Activated CD4-positive, alpha-beta T cell treated with anti-CD3 and anti-CD28 coated beads, Interleukin-10, Interleukin-2, amounts not matched to agents 100 ng/mL and 50 ng/mL, durations not matched to agents 16 hours and 8 hours (primary cell): Measurements from ENCODE around the gene GNB1.
A peak's percentile ranks its signal among the peaks of the same experiment; 100 is the strongest.

Experiments used
- DNase-seq: peaks from one replicate; pipeline ENCODE4 v3.0.0-alpha.2; 2020

Gene GNB1

GRCh38 chr1:1815606-1816281 is 75.1 kb downstream of the GNB1 start:
- no peak for DNase-seq

DNA sequence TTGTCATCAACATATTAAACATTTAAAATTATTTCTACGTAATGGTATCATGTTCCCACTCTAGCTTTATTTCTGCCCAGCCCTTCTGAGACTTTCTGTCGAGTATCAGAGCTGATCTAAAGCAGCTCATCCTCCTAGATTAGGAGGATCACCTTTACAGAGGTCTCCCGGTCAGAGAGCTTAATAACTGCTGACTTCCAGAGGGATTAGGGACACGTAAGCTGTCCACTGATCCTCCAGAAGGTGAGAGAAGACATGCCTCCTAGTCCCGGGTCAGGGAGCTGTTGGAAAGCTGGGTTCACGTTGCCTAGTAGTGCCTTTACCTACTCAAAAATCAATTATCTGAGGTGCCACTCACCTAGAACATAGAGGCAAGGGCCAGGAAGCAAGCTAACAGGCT is 81.4 kb downstream of the GNB1 start:
- DNase-seq: no peak

DNA sequence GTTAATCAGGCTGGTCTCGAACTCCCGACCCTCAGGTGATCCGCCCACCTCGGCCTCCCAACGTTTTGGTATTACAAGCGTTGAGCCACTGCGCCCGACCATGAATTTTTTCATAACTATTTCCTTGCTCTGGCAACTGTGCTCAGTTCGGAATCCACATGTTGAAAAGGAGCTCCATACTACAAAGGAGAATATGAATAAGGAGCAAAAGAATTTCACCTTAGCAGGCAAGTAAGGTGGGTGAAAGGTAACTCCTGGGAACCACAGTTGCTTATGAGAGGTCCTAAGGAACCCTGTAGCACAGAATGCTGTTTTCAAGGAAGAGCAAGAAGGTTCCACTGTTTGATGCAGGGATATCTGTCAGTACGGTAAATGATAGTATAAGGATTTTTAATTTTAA is 82.7 kb downstream of the GNB1 start:
- DNase-seq: no peak

DNA sequence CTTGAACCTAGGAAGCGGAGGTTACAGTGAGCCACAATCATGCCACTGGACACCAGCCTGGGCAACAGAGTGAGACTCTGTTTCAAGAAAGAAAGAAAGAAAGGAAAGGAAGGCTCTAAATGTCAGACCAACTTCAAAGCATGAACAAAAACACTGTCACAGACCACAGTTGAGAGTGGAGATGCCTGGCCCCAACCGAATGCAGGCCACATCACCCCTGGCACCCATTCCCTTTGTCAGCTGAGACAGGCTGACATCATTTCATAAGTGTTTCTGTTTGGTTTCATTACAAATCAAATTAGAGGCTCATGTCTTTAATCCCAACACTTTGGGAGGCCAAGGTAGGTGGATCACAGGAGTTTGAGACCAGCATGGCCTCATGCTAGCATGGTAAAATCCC is 84.0 kb downstream of the GNB1 start:
- no peak for DNase-seq

- DNase-seq: no peak
These were observed 86.6 kb downstream of the GNB1 start for GRCh38 chr1:1804301-1804700.

- no peak for DNase-seq
These were observed 88.0 kb downstream of the GNB1 start for GRCh38 chr1:1802871-1803270.

GRCh38 chr1:1799716-1800115 is 91.2 kb downstream of the GNB1 start:
- DNase-seq: no peak

DNA sequence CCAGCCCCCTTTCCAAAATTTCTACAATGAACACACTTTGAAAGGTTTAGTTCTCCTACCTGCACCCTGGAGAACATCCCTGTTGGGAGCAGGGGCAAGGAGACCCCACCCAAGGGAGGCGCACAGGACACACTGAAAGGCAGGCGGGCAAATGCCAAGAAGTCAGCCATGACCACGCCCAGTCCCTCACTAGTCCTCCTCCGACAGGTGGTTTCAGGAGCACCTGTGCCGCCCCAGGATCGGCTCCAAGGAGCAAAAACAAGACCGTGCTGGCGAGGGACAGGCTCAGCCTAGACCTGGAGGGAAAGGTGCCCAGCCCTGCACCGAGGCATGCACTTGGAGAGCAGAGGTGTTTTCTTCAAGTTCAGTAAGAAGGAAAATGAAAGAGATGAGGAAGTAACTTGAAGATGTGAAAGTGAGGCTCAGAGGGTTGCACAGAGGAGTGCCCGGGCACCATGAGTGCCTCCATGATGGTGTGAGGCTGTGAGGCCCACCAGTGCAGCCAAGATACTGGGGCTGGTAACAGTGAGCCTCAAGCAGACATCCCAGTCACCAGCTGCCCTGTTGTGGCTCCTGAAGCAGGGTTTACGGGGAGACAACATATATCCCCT is 93.1 kb downstream of the GNB1 start:
- DNase-seq: no peak

DNA sequence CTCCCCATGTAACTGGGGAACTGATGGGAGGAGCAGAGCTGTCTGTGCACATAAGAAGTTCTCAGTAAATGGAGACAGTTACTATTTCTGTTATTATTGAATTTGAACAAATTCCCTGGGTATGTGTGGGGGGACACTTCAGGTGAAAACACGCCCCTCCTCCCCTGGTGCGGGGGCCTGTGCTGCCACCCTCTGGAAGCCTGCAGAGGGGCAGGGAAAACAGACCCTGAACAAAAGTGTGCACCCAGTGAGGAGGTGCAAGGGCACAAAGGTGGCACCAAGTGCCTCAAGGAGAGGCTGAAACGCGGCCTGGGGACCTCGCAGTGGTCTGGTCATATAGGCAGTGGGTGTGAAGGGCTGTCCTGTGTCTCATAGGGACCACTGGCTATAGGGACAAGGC is 94.4 kb downstream of the GNB1 start:
- no peak for DNase-seq

- no peak for DNase-seq
These were observed 95.9 kb downstream of the GNB1 start for GRCh38 chr1:1794999-1795398.

DNA sequence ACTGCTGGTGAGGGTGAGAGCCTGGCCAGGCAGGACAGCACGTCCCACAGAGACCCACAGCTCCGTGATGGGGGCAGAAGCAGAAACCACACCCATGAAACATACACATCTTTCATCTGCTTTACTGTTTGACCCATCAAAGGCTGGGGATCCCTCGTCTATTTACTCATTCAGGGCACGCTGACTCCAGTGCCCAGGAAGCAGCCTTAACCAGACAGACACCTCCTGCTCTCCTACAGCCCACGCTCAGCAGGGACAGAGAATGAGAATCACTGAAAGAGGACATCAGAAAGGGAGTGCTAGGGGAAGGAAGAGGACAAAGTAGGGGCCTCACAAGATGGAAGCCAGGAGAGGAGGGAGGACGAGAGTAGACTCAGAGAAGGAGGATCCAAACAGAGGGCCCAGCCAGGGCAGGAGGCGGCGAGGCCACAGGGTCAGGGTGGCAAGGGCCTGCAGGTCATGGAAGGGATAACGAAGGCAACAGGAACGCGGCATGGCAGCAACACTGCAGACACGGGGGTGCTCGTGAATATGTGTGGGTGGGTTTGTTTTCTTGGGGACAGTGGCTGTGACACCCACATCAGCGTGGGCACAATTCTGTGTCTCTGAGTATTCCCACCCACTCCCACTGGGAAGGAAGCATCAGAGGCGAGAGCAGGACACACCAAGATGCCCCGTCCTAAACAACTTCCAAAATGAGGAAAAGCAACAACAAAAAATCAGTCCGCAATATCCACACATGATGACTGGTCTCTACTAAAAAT is 97.2 kb downstream of the GNB1 start:
- DNase-seq: no peak

GRCh38 chr1:1788646-1789431 is 102.0 kb downstream of the GNB1 start:
- DNase-seq: no peak

DNA sequence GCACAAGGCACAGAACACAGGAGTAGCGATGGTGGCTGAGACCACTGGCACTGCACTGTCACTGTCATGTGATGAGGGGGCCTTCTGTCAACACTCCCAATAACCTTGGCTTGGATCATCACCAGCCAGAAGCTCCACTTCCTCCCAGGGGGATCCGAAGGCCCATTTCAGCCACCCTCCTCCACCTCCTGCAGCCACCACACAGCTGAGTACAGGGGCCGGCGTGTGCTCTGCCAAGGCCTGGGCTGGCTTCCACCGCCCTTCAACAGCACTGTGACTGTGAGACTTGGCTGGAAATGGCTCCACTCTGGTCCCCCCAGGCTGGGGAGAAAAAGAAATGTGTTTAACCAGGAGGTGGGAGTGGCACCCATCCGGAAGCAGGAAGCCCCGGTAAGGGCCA is 102.8 kb downstream of the GNB1 start:
- DNase-seq: no peak

DNA sequence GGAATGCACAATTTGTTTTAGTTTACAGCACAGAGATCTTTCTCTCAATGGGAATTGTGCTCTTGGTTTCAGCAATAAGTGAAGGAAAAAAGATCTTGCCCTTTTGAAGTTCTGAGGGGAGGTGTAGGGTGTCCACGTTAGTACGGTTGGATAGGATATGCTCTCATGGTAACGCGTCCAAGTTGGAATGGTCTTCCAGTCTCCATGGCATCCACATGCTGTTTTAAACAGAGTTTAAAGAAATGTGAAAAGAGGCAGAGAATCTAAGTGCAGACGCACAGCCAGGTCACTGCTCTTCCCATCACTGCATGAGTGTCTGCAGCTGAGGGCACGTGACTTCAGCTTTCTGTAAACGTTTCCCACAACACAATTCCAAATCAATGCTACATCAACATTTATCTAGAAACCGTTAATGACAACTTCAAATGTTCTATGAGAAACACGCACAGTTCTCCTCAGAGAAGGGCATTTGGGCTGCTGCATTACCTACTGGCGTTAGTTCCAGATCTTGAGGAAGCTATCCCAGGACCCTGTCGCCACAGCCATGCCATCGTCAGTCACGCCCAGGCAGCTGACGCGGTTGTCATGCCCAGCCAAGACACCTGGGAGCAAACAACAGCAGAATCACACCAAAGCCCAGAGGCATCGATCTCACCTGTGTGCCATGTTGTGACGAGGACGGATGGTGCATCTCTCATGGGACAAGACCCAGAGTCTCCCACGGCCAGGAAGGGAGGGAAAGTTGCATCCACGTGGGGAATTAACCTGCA is 103.9 kb downstream of the GNB1 start:
- DNase-seq: no peak

DNA sequence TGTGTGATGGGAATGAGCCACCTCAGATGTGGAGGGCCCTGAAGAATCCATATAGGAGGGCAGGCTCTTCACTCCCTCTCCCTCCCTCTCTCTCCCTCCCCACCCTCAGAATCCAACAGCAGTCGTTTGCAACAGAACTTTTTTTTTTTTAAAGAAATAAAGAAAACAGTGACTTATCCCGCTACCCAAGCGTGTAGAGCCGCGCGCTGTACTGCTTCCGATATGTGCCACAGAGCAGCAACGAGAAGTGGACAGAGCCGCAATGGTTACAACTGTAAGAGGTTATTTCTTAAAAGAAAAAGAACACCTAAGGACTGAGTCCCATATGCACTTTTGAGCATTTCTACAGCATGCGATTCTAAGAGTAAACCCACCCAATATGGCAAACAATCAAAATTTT is 105.2 kb downstream of the GNB1 start:
- DNase-seq: no peak

GRCh38 chr1:1784933-1785332 is 106.0 kb downstream of the GNB1 start:
- DNase-seq: no peak

GRCh38 chr1:1783320-1783719 is 107.6 kb downstream of the GNB1 start:
- no peak for DNase-seq

DNA sequence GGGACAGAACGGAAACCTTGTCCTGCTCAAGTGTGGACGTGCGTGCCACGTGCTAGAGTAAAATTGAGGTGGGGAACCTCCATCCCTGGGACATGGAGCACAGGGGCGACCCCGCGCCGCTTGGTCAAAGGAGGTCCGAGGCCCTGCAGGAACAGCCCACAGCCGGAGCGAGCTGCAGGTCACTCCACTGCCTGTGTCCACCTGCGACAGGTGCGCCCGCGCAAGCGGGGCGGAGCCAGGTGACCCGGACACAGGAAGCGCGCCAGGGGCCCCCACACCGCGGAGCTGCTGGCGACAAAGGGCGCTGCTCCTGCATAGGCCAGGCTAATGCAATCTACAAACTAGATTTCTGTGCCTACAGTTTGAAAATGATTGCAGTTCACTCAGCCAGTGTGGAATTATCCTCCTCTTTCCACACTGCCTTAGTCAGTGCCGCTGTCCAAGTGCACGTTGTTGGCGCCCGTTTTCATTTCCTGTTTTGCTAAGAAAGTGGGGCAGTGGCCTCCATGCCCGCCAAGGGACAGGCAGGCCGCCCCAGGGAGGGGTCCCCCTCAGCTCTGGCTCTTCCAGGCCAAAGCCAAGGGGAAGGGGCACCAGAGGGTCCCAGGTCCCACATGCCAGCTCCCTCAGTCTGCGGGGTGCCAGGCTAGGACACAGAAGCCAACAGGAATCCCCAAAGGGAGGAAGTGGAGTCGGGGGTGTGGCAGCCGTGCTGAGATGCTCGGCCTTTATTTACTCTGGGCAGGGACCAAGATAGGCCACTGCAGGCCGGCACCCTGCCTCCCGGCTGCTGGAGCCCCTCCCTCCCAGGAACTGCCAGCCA is 108.3 kb downstream of the GNB1 start:
- DNase-seq: peak; percentile 31

DNA sequence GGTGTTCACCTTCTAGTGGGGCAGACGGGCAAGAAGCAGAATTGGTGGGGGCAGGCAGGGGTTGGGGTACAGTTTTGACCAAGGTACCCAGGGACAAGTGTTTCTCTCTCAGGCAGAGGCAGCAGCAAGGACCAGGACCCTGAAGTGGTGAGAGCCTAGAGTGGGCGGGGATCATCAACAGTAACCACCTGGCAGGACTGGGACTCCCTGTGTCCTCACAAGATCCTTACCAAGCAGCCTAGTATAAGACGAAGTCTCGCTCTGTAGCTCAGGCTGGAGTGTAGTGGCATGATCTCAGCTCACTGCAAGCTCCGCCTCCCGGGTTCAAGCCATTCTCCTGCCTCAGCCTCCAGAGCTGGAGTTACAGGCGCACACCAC is 109.4 kb downstream of the GNB1 start:
- no peak for DNase-seq

GRCh38 chr1:1780598-1781525 is 110.0 kb downstream of the GNB1 start:
- DNase-seq: no peak
